H1 (cell line): ENCODE results near the gene SFMBT2. TPM values are rescaled to one million over a fixed set of nuclear protein-coding genes. Genes with fewer than 3 reads are reported as not detected.

Source experiments
- CTCF ChIA-PET: fragments of 300-600 bp; sonication (Branson Sonifier 250); formaldehyde crosslinking; loops from one replicate; lab custom pipeline; 2021; ENCODE audit not compliant: partially characterized antibody; lab: Charles Lee
- POLR2A ChIA-PET: fragments of 300-600 bp; sonication (Branson Sonifier 250); formaldehyde crosslinking; loops from one replicate; lab custom pipeline; 2021; ENCODE audit warnings: inconsistent platforms; ENCODE audit not compliant: partially characterized antibody; lab: Charles Lee
- DNase-seq, 2 experiments: peaks; one replicate each; pipeline versions ENCODE4 v3.0.0 to v3.0.0-alpha.2; 2010 to 2022; ENCODE audit warnings: low spot score in 2 of 2, low read depth in 1 of 2, mixed read lengths in 1 of 2
- FAIRE-seq: peaks from 2 replicates; lab custom pipeline; 2011; peaks lifted over from hg19 to GRCh38; lab: Jason Lieb, UNC
- H2AFZ ChIP-seq: 2 replicates; pipeline ENCODE4 v1.8.1; 2012; ENCODE audit warnings: low read length, inconsistent platforms
- H2AK5ac ChIP-seq: 2 replicates; pipeline ENCODE4 v1.6.1; 2013; ENCODE audit warnings: low read depth, low read length
- H2BK120ac ChIP-seq: replicated peaks from 2 replicates; pipeline ENCODE3; 2013; ENCODE audit warnings: low read depth, low read length, inconsistent platforms
- H2BK12ac ChIP-seq: 2 replicates; pipeline ENCODE4 v1.6.1; 2013; ENCODE audit warnings: low read depth, low read length
- H2BK15ac ChIP-seq: 2 replicates; pipeline ENCODE4 v1.6.1; 2013; ENCODE audit warnings: low read length
- H2BK20ac ChIP-seq: 2 replicates; pipeline ENCODE4 v1.6.1; 2013; ENCODE audit warnings: low read length
- H2BK5ac ChIP-seq: 2 replicates; pipeline ENCODE4 v1.6.1; 2013; ENCODE audit warnings: low read depth, low read length
- H3K14ac ChIP-seq: 2 replicates; pipeline ENCODE4 v1.6.1; 2013; ENCODE audit warnings: inconsistent platforms; ENCODE audit not compliant: insufficient read length
- H3K18ac ChIP-seq: 2 replicates; pipeline ENCODE4 v1.6.1; 2013; ENCODE audit warnings: low read length; ENCODE audit errors: extremely low read depth
- H3K23ac ChIP-seq: 2 replicates; pipeline ENCODE4 v1.6.1; 2013; ENCODE audit warnings: inconsistent platforms; ENCODE audit not compliant: insufficient read length
- H3K23me2 ChIP-seq: 2 replicates; pipeline ENCODE4 v1.6.1; 2013; ENCODE audit warnings: low read depth, low read length
- H3K27ac ChIP-seq: 2 replicates; pipeline ENCODE4 v1.6.1; 2011; ENCODE audit warnings: low read depth, low read length, inconsistent platforms
- H3K27me3 ChIP-seq, 4 experiments: replicated peaks in 1 of 4; 1 replicate in 1 of 4; 2 replicates in 3 of 4; pipeline versions ENCODE4 v1.6.1 to v1.8.1; 2011 to 2013; ENCODE audit warnings: low read length in 3 of 4, mild to moderate bottlenecking in 3 of 4, inconsistent platforms in 2 of 4, mixed read lengths in 2 of 4, moderate library complexity in 1 of 4; ENCODE audit not compliant: control insufficient read depth in 3 of 4, insufficient read depth in 3 of 4; ENCODE audit errors: extremely low read depth in 1 of 4
- H3K36me3 ChIP-seq, 4 experiments: 2 replicates each; pipeline versions ENCODE4 v1.6.1 to v1.8.1; 2011 to 2013; ENCODE audit warnings: mild to moderate bottlenecking in 4 of 4, low read length in 3 of 4, moderate library complexity in 2 of 4, control low read depth in 1 of 4, inconsistent platforms in 1 of 4; ENCODE audit not compliant: insufficient read depth in 4 of 4, control insufficient read depth in 2 of 4
- H3K4ac ChIP-seq: replicated peaks from 2 replicates; pipeline ENCODE3; 2013; ENCODE audit warnings: low read length, low read depth, mixed read lengths, inconsistent platforms; ENCODE audit not compliant: insufficient read length
- H3K4me1 ChIP-seq, 4 experiments: replicated peaks in 1 of 4; 1 replicate in 1 of 4; 2 replicates in 3 of 4; pipeline versions ENCODE4 v1.6.1 to v1.8.1; 2011 to 2013; ENCODE audit warnings: low read length in 3 of 4, inconsistent platforms in 2 of 4, mixed read lengths in 1 of 4; ENCODE audit not compliant: insufficient read depth in 4 of 4, control insufficient read depth in 3 of 4
- H3K4me2 ChIP-seq, 2 experiments: 2 replicates each; pipeline versions ENCODE4 v1.6.1 to v1.8.1; 2011 to 2013; ENCODE audit warnings: low read depth in 2 of 2, low read length in 2 of 2, control low read depth in 1 of 2, inconsistent platforms in 1 of 2, mild to moderate bottlenecking in 1 of 2; ENCODE audit not compliant: insufficient read depth in 1 of 2
- H3K4me3 ChIP-seq, 4 experiments: fragments of 200-600, 300-600 bp in 1 of 4; sonication (generic), shearing (Covaris generic), sonication (Bioruptor Twin) in 1 of 4; 2 replicates each; pipeline versions ENCODE4 v1.5.1 to v1.8.1; 2011 to 2016; ENCODE audit warnings: low read length in 4 of 4, low read depth in 3 of 4, control low read depth in 2 of 4, inconsistent platforms in 2 of 4, mild to moderate bottlenecking in 2 of 4, mixed read lengths in 1 of 4, moderate library complexity in 1 of 4; ENCODE audit not compliant: insufficient read depth in 2 of 4; ENCODE audit errors: extremely low read depth in 1 of 4
- H3K56ac ChIP-seq: replicated peaks from 2 replicates; pipeline ENCODE3; 2013; ENCODE audit warnings: low read depth, mild to moderate bottlenecking, mixed read lengths, low read length, inconsistent platforms; ENCODE audit not compliant: insufficient read length
- H3K79me1 ChIP-seq: 2 replicates; pipeline ENCODE4 v1.6.1; 2013; ENCODE audit warnings: low read depth, low read length, control low read depth
- H3K79me2 ChIP-seq, 2 experiments: 2 replicates each; pipeline versions ENCODE4 v1.6.1 to v1.8.1; 2012 to 2013; ENCODE audit warnings: low read length in 2 of 2, mild to moderate bottlenecking in 2 of 2, inconsistent platforms in 1 of 2; ENCODE audit not compliant: insufficient read depth in 2 of 2, control insufficient read depth in 1 of 2
- H3K9ac ChIP-seq, 4 experiments: replicated peaks in 1 of 4; 1 replicate in 1 of 4; 2 replicates in 3 of 4; pipeline versions ENCODE4 v1.6.1 to v1.8.1; 2011 to 2013; ENCODE audit warnings: low read depth in 3 of 4, low read length in 3 of 4, control low read depth in 2 of 4, mild to moderate bottlenecking in 2 of 4, moderate library complexity in 2 of 4, inconsistent platforms in 1 of 4; ENCODE audit errors: extremely low read depth in 1 of 4
- H3K9me3 ChIP-seq, 2 experiments: 2 replicates each; pipeline versions ENCODE4 v1.6.1 to v1.8.1; 2012 to 2013; ENCODE audit warnings: mild to moderate bottlenecking in 2 of 2, moderate library complexity in 2 of 2, control low read depth in 1 of 2, inconsistent platforms in 1 of 2, low read depth in 1 of 2, low read length in 1 of 2, mixed read lengths in 1 of 2; ENCODE audit not compliant: insufficient read depth in 2 of 2
- H4K20me1 ChIP-seq, 2 experiments: replicated peaks in 1 of 2; 2 replicates each; pipeline versions ENCODE3 to v1.8.1; 2011 to 2013; ENCODE audit warnings: inconsistent platforms in 2 of 2, low read length in 2 of 2, mild to moderate bottlenecking in 1 of 2; ENCODE audit not compliant: insufficient read depth in 2 of 2, control insufficient read depth in 1 of 2
- H4K5ac ChIP-seq: 2 replicates; pipeline ENCODE4 v1.6.1; 2013; ENCODE audit warnings: low read length, low read depth, mixed read lengths, inconsistent platforms; ENCODE audit not compliant: insufficient read length
- H4K8ac ChIP-seq: 2 replicates; pipeline ENCODE4 v1.8.0; 2013; ENCODE audit warnings: mild to moderate bottlenecking, moderate library complexity, low read length, inconsistent platforms; ENCODE audit not compliant: insufficient read depth; ENCODE audit errors: extremely low read depth
- H4K91ac ChIP-seq: replicated peaks from 2 replicates; pipeline ENCODE3; 2013; ENCODE audit warnings: low read length, mixed read lengths, inconsistent platforms; ENCODE audit not compliant: insufficient read length
- ASH2L ChIP-seq: fragments of 200-600, 300-600 bp; sonication (generic); IDR thresholded peaks from one replicate; pipeline ENCODE4 v1.7.1; 2017; ENCODE audit warnings: low read length
- CBX5 ChIP-seq: fragments of 300-800, 300-1000 bp; sonication (generic); IDR thresholded peaks from 2 replicates; pipeline ENCODE4 v1.7.1; 2016; ENCODE audit warnings: antibody characterized with exemption, low read length, low read depth
- GTF2F1 ChIP-seq: IDR thresholded peaks from 2 replicates; pipeline ENCODE4 v1.6.1; 2012; ENCODE audit warnings: low read depth, low read length, improper control_type of control experiment, borderline replicate concordance
- HDAC6 ChIP-seq: IDR thresholded peaks from one replicate; pipeline ENCODE4 v1.7.1; 2012; ENCODE audit warnings: low read depth, mild to moderate bottlenecking, inconsistent platforms, low read length, moderate library complexity
- JUND ChIP-seq: IDR thresholded peaks from 2 replicates; pipeline ENCODE4 v1.6.1; 2011; ENCODE audit warnings: mild to moderate bottlenecking, improper control_type of control experiment, low read length
- PHF8 ChIP-seq: fragments of 200-600 bp; sonication (generic); conservative IDR thresholded peaks from 2 replicates; pipeline ENCODE4 v1.7.1; 2012; ENCODE audit warnings: low read depth, mild to moderate bottlenecking, inconsistent platforms, low read length, moderate library complexity
- RAD21 ChIP-seq, 2 experiments: IDR thresholded peaks in 1 of 2; conservative IDR thresholded peaks in 1 of 2; 2 replicates each; pipeline ENCODE4 v1.6.1; 2011; ENCODE audit warnings: low read depth in 2 of 2, low read length in 2 of 2, improper control_type of control experiment in 1 of 2, inconsistent platforms in 1 of 2, mild to moderate bottlenecking in 1 of 2, moderate library complexity in 1 of 2
- RXRA ChIP-seq: IDR thresholded peaks from 2 replicates; pipeline ENCODE4 v1.6.1; 2011; ENCODE audit warnings: low read depth, mild to moderate bottlenecking, low read length, moderate library complexity; ENCODE audit not compliant: insufficient read depth
- SIX5 ChIP-seq: IDR thresholded peaks from 2 replicates; pipeline ENCODE4 v1.6.1; 2011; ENCODE audit warnings: mild to moderate bottlenecking, low read depth, low read length
- WGBS, 2 experiments: shearing (Covaris generic) in 1 of 2; methylation state at CpG; one replicate each; pipeline versions ENCODE4 v1.1.6 to v1.1.7; 2013 to 2015; ENCODE audit warnings: low lambda C conversion rate in 2 of 2, mixed read lengths in 2 of 2, inconsistent platforms in 1 of 2, low coverage in 1 of 2, missing lambda C conversion rate in 1 of 2; ENCODE audit not compliant: insufficient replicate concordance in 2 of 2, insufficient coverage in 1 of 2, insufficient read length in 1 of 2; ENCODE audit errors: extremely low coverage in 1 of 2, missing lambda C conversion rate in 1 of 2; 5-methylcytosine and 5-hydroxymethylcytosine counted together
- polyA plus RNA-seq, 7 experiments: library from polyadenylated mRNA; depleted of rRNA in 3 of 7; stranded (reverse) in 5 of 7; unstranded in 2 of 7; fragments of >200 nt in 5 of 7; fragments of 200-250 nt in 2 of 7; gene quantifications; 1 replicate in 5 of 7; 2 replicates in 1 of 7; 4 replicates in 1 of 7; pipeline versions ENCODE4 v1.2.1 to v1.2.3, GENCODE V29; 2011 to 2013; ENCODE audit warnings: missing spikeins in 2 of 7, mixed read lengths in 2 of 7
- total RNA-seq: library from RNA; stranded (reverse); fragmentation: NEBNext Ultra II Directional; extraction: Animal tissue kit (Norgen Biotek cat#: 25700); gene quantifications from 2 replicates; pipeline ENCODE4 v1.2.1, GENCODE V29; 2021

Gene SFMBT2
- total and polyA plus RNA-seq, 2 of the 8 experiments (the other 6 are each of a cell fraction or from before 2014, with no cell fraction given) = 2.9 to 11.0 TPM

- no peak overlapping the region for H4K8ac ChIP-seq
- no peak overlapping the region for H3K9ac ChIP-seq
- DNase-seq (no peak), FAIRE-seq (no peak)
- peaks cover 0 to 2% of the 10 kb centered on the region in 2 experiments for H4K20me1 ChIP-seq
- H3K9me3 ChIP-seq = no peaks in the 10 kb centered on the region
- no peak overlapping the region for H3K27ac ChIP-seq
- no peak overlapping the region for H2BK15ac ChIP-seq
- TF ChIP-seq GTF2F1 (no peak), ASH2L (no peak), RAD21 (IDR thresholded peaks at IDR 0.05 in 1 of 2, conservative IDR thresholded peaks at IDR 0.05 in 1 of 2; ENCODE audit: low read depth in 2 of 2, low read length in 2 of 2) (no peak), HDAC6 (no peak), SIX5 (no peak), PHF8 (no peak), JUND (no peak), CBX5 (no peak), RXRA (no peak)
- no peaks in the 10 kb centered on the region for H3K23me2 ChIP-seq
- H4K91ac ChIP-seq = no peak overlapping the region
- peaks cover 0 to 6% (median 2%) of the 10 kb centered on the region in 4 experiments; a peak in 4 of 8 replicates for H3K36me3 ChIP-seq
- no peaks in the 10 kb centered on the region for H3K79me1 ChIP-seq
- POLR2A ChIA-PET = interaction anchor here (0.7 kb wide), 1 partner anchor 461 kb away, joined by 3 read pairs; no protein-coding TSS in a partner anchor
- no peak overlapping the region for H2BK12ac ChIP-seq
- H3K56ac ChIP-seq = no peak overlapping the region
- no peak overlapping the region for H3K4me2 ChIP-seq
- H3K14ac ChIP-seq = no peak overlapping the region
- H3K18ac ChIP-seq = no peak overlapping the region
- H3K27me3 ChIP-seq = no peaks in the 10 kb centered on the region
- 94% methylated on average over 8 of the region's 8 CpGs; no CpG with 5 or more reads in 1 of the 2 experiments for WGBS, 2 experiments
- no peak overlapping the region for H2BK120ac ChIP-seq
- CTCF ChIA-PET = interaction anchor here (0.5 to 1.6 kb wide), 4 partner anchors 40 to 402 kb away, joined by 3 to 6 read pairs (median 4); no protein-coding TSS in a partner anchor
- H3K23ac ChIP-seq = no peak overlapping the region
- H3K79me2 ChIP-seq = no peaks in the 10 kb centered on the region
- H3K4me3 ChIP-seq = no peak overlapping the region
- H2AK5ac ChIP-seq = no peak overlapping the region
- no peaks in the 10 kb centered on the region for H3K4me1 ChIP-seq
- no peak overlapping the region for H2BK5ac ChIP-seq
- H4K5ac ChIP-seq = no peak overlapping the region
- H3K4ac ChIP-seq = no peak overlapping the region
- H2AFZ ChIP-seq = no peak overlapping the region
- no peak overlapping the region for H2BK20ac ChIP-seq
Observed at GRCh38 chr10:7164955-7165354, 245.9 kb downstream of the SFMBT2 start.
